ENCODE measurements around the gene DDX49. TPM values are rescaled to one million over a fixed set of nuclear protein-coding genes. Genes with fewer than 3 reads are reported as not detected.

The DDX49 gene
- total RNA-seq, 1 experiment from 2014 or later, result 120 TPM

- Histone ChIP-seq H3K4me1 (ENCODE audit: insufficient read depth, low read length) (no peaks in the 10 kb centered on the region), H3K9ac (ENCODE audit: low read length) (no peak overlapping the region), H3F3A (ENCODE audit: low read length, unreplicated experiment) (no peaks in the 10 kb centered on the region), H3K36me3 (ENCODE audit: low read depth, low read length) (peaks cover 7% of the 10 kb centered on the region; the same call in 1 of the 2 replicates), H4K20me1 (ENCODE audit: low read length) (no peaks in the 10 kb centered on the region), H3K27ac (ENCODE audit: low read length) (no peak overlapping the region), H3K79me2 (ENCODE audit: low read length) (no peaks in the 10 kb centered on the region), H2AFZ (ENCODE audit: low read length) (no peak overlapping the region), H3K27me3 (ENCODE audit: low read length) (peaks cover 7% of the 10 kb centered on the region; the same call in 1 of the 2 replicates), H3K4me3 (ENCODE audit: low read length) (no peak overlapping the region), H3K4me2 (ENCODE audit: low read length) (no peak overlapping the region), H3K9me2 (replicated peaks; ENCODE audit: low read length) (no peaks in the 10 kb centered on the region), H3K9me3 (ENCODE audit: low read length) (no peaks in the 10 kb centered on the region)
- CTCF ChIA-PET, result no interaction called here
- intact Hi-C loops (cut with micrococcal nuclease), result no loop called here
- TF ChIP-seq EZH2 (IDR thresholded peaks at IDR 0.05; ENCODE audit: low read length, unreplicated experiment) (no peak), EZH2phosphoT487 (IDR thresholded peaks at IDR 0.05; ENCODE audit: borderline replicate concordance, low read length) (no peak), CTCF (conservative IDR thresholded peaks at IDR 0.05; ENCODE audit: low read depth, low read length) (no peak)
- no peak for DNase-seq
- POLR2A ChIA-PET (ENCODE audit: unreplicated experiment), result no interaction called here
- no TSS peak for BruUV-seq (replicated peaks)
- ATAC-seq, result no peak
Measured at GRCh38 chr19:18899624-18900560, 19.6 kb upstream of the DDX49 start.

- Histone ChIP-seq H3K79me2 (ENCODE audit: low read length) (no peaks in the 10 kb centered on the region), H3K4me1 (ENCODE audit: insufficient read depth, low read length) (no peaks in the 10 kb centered on the region), H3K27ac (ENCODE audit: low read length) (no peak overlapping the region), H3K36me3 (ENCODE audit: low read depth, low read length) (peaks cover 7% of the 10 kb centered on the region; the same call in 1 of the 2 replicates), H2AFZ (ENCODE audit: low read length) (no peak overlapping the region), H3K4me2 (ENCODE audit: low read length) (no peak overlapping the region), H4K20me1 (ENCODE audit: low read length) (no peaks in the 10 kb centered on the region), H3K9ac (ENCODE audit: low read length) (no peak overlapping the region), H3K9me2 (replicated peaks; ENCODE audit: low read length) (no peaks in the 10 kb centered on the region), H3F3A (ENCODE audit: low read length, unreplicated experiment) (no peaks in the 10 kb centered on the region), H3K9me3 (ENCODE audit: low read length) (no peaks in the 10 kb centered on the region), H3K27me3 (ENCODE audit: low read length) (no peaks in the 10 kb centered on the region), H3K4me3 (ENCODE audit: low read length) (no peak overlapping the region)
- DNase-seq, result peak; percentile 22
- POLR2A ChIA-PET (ENCODE audit: unreplicated experiment), result no interaction called here
- CTCF ChIA-PET, result no interaction called here
- no TSS peak for BruUV-seq (replicated peaks)
- TF ChIP-seq EZH2 (IDR thresholded peaks at IDR 0.05; ENCODE audit: low read length, unreplicated experiment) (no peak), EZH2phosphoT487 (IDR thresholded peaks at IDR 0.05; ENCODE audit: borderline replicate concordance, low read length) (no peak), CTCF (conservative IDR thresholded peaks at IDR 0.05; ENCODE audit: low read depth, low read length) (no peak)
- ATAC-seq, result no peak
- intact Hi-C loops (cut with micrococcal nuclease), result no loop called here
Measured at GRCh38 chr19:18900700-18901481, 18.6 kb upstream of the DDX49 start.
